K562 (cell line): Measurements from ENCODE around the gene NRG3. TPM values are rescaled to one million over a fixed set of nuclear protein-coding genes. Genes with fewer than 3 reads are reported as not detected.

Source experiments
- ATAC-seq: fragments of 200-7000 bp; cut with Tn5 transposase; 3 replicates; pipeline ENCODE4 v1.9.1; 2020; ENCODE audit warnings: moderate library complexity
- BruUV-seq: library from RNA; stranded (reverse); fragments of 400-500 nt; replicated peaks from 2 replicates; lab custom pipeline; 2021; lab: Mats Ljungman, UMichigan
- CTCF ChIA-PET: fragments of 300-600 bp; formaldehyde crosslinking; extraction: SDS; loops from one replicate; lab custom pipeline; 2021; ENCODE audit warnings: low intra/inter-chr PET ratio; lab: Yijun Ruan, JAX
- POLR2A ChIA-PET: fragments of 300-600, 350-650 bp; sonication (Branson Sonifier 250); formaldehyde crosslinking; extraction: SDS; loops from one replicate; lab custom pipeline; 2021; ENCODE audit warnings: antibody characterized with exemption, inconsistent platforms; lab: Yijun Ruan, JAX
- DNase-seq, 4 experiments: peaks; one replicate each; pipeline versions ENCODE4 v3.0.0 to v3.0.0-alpha.2; 2011 to 2018; ENCODE audit warnings: low spot score in 3 of 4, mixed read lengths in 3 of 4; ENCODE audit errors: extremely low read depth in 1 of 4
- FAIRE-seq: peaks from 2 replicates; lab custom pipeline; 2011; peaks lifted over from hg19 to GRCh38; lab: Jason Lieb, UNC
- H2AFZ ChIP-seq: 2 replicates; pipeline ENCODE4 v1.6.0; 2011; ENCODE audit warnings: low read depth, low read length, control low read depth, inconsistent platforms
- H3K27ac ChIP-seq: fragments of 200-600 bp; 3 replicates; pipeline ENCODE4 v1.8.0; 2011; ENCODE audit warnings: low read depth, mild to moderate bottlenecking, control low read depth, inconsistent platforms, low read length, moderate library complexity, mixed read lengths; ENCODE audit errors: extremely low read depth
- H3K27me3 ChIP-seq, 2 experiments: fragments of 300-600 bp in 1 of 2; 2 replicates in 1 of 2; 3 replicates in 1 of 2; pipeline versions ENCODE4 v1.6.0 to v1.8.0; 2011; ENCODE audit warnings: inconsistent platforms in 2 of 2, low read length in 2 of 2, mild to moderate bottlenecking in 1 of 2, mixed read lengths in 1 of 2, moderate library complexity in 1 of 2; ENCODE audit not compliant: control insufficient read depth in 2 of 2, insufficient read depth in 2 of 2
- H3K36me3 ChIP-seq: fragments of 300-600 bp; 3 replicates; pipeline ENCODE4 v1.8.0; 2011; ENCODE audit warnings: mild to moderate bottlenecking, low read length, inconsistent platforms; ENCODE audit not compliant: control insufficient read depth, insufficient read depth
- H3K4me1 ChIP-seq, 2 experiments: fragments of 200-600 bp in 1 of 2; replicated peaks in 1 of 2; 2 replicates in 1 of 2; 3 replicates in 1 of 2; pipeline versions ENCODE4 v1.5.1 to v1.8.0; 2011; ENCODE audit warnings: inconsistent platforms in 2 of 2, low read length in 2 of 2, mild to moderate bottlenecking in 1 of 2, mixed read lengths in 1 of 2, moderate library complexity in 1 of 2; ENCODE audit not compliant: control insufficient read depth in 2 of 2, insufficient read depth in 2 of 2
- H3K4me2 ChIP-seq: 2 replicates; pipeline ENCODE4 v1.6.1; 2011; ENCODE audit warnings: low read length, control low read depth, inconsistent platforms, mixed read lengths; ENCODE audit not compliant: insufficient read depth
- H3K4me3 ChIP-seq: fragments of 200-600 bp; sonication (generic), shearing (Covaris generic); 2 replicates; pipeline ENCODE4 v1.5.1; 2016; ENCODE audit warnings: control low read depth, inconsistent platforms
- H3K79me2 ChIP-seq: fragments of 200-600 bp; 3 replicates; pipeline ENCODE4 v1.8.0; 2011; ENCODE audit warnings: low read length, inconsistent platforms; ENCODE audit not compliant: control insufficient read depth, insufficient read depth
- H3K9ac ChIP-seq, 2 experiments: 2 replicates each; pipeline versions ENCODE4 v1.6.0 to v1.6.1; 2011; ENCODE audit warnings: low read depth in 2 of 2, low read length in 2 of 2, control low read depth in 1 of 2, inconsistent platforms in 1 of 2, mild to moderate bottlenecking in 1 of 2, mixed read lengths in 1 of 2; ENCODE audit not compliant: insufficient read depth in 1 of 2
- H3K9me1 ChIP-seq: one replicate; pipeline ENCODE4 v1.6.0; 2011; ENCODE audit warnings: inconsistent platforms, mild to moderate bottlenecking, low read length, moderate library complexity; ENCODE audit not compliant: control insufficient read depth, insufficient read depth
- H3K9me3 ChIP-seq: replicated peaks from 2 replicates; pipeline ENCODE4 v1.5.1; 2011; ENCODE audit warnings: low read depth, low read length, inconsistent platforms; ENCODE audit not compliant: control insufficient read depth, insufficient read depth
- H4K20me1 ChIP-seq: replicated peaks from 2 replicates; pipeline ENCODE4 v1.6.1; 2011; ENCODE audit warnings: low read length, inconsistent platforms, mixed read lengths; ENCODE audit not compliant: control insufficient read depth, insufficient read depth
- ETV5 ChIP-seq: sonication (generic); formaldehyde crosslinking; IDR thresholded peaks from 2 replicates; pipeline ENCODE4 v1.4.0; 2020; ENCODE audit warnings: low read depth, mild to moderate bottlenecking, missing genetic modification reagents
- MTA1 ChIP-seq: fragments of 450-650 bp; IDR thresholded peaks from 2 replicates; pipeline ENCODE4 v1.6.1; 2017; ENCODE audit warnings: borderline replicate concordance
- POLR2H ChIP-seq: IDR thresholded peaks from 2 replicates; pipeline ENCODE4 v1.6.1; 2016; ENCODE audit warnings: missing genetic modification characterization, low read depth, mild to moderate bottlenecking, control low read depth, missing compliant biosample characterization, moderate library complexity
- SAFB ChIP-seq: fragments of 200-400 bp; formaldehyde crosslinking; IDR thresholded peaks from 2 replicates; pipeline ENCODE4 v1.6.1; 2017; ENCODE audit warnings: low read depth, low read length, borderline replicate concordance
- TBL1XR1 ChIP-seq, 2 experiments: IDR thresholded peaks; 2 replicates each; pipeline ENCODE4 v1.6.1; 2012; ENCODE audit warnings: improper control_type of control experiment in 2 of 2, low read length in 2 of 2, mild to moderate bottlenecking in 1 of 2
- XRCC5 ChIP-seq: fragments of 200-400 bp; formaldehyde crosslinking; IDR thresholded peaks from 2 replicates; pipeline ENCODE4 v1.6.1; 2017; ENCODE audit warnings: low read depth, mild to moderate bottlenecking, low read length
- ZFP36 ChIP-seq: fragments of 150-350 bp; IDR thresholded peaks from 2 replicates; pipeline ENCODE4 v1.6.1; 2018; ENCODE audit warnings: low read length, low read depth; ENCODE audit not compliant: partially characterized antibody
- ZNF23 ChIP-seq: fragments of 250-450 bp; sonication (Bioruptor Pico); IDR thresholded peaks from 2 replicates; pipeline ENCODE4 v1.4.0; 2020; ENCODE audit warnings: mild to moderate bottlenecking
- WGBS: fragments of 100-300 bp; shearing (Covaris generic); methylation state at CpG from one replicate; pipeline ENCODE4 v1.1.6; 2016; ENCODE audit warnings: low coverage, mixed read lengths; ENCODE audit not compliant: insufficient coverage; ENCODE audit errors: missing lambda C conversion rate; 5-methylcytosine and 5-hydroxymethylcytosine counted together
- in situ Hi-C: fragments of 300-500 bp; cut with MboI; formaldehyde crosslinking; loops from 4 replicates; pipeline ENCODE4 v1.15.0; 2018; ENCODE audit warnings: inconsistent platforms, mixed read lengths
- intact Hi-C: fragments of 100-400 bp; cut with micrococcal nuclease; formaldehyde crosslinking; loops from 2 replicates; pipeline ENCODE4 v1.14.2; 2022
- polyA plus RNA-seq, 8 experiments: library from polyadenylated mRNA; depleted of rRNA in 4 of 8; stranded (reverse) in 5 of 8; unstranded in 3 of 8; fragments of >200 nt; fragmentation: Nextera tagmentation in 2 of 8; fragmentation: Illumina TruSeq in 1 of 8; extraction: Ambion mirVana in 2 of 8; extraction: Trizol in 1 of 8; gene quantifications; 2 replicates each; pipeline versions ENCODE4 v1.2.1 to v1.2.3, GENCODE V29; 2011 to 2014; ENCODE audit warnings: inconsistent platforms in 1 of 8, missing spikeins in 1 of 8
- total RNA-seq, 7 experiments: library from RNA; depleted of rRNA in 6 of 7; stranded (reverse); fragments of >200 nt in 6 of 7; fragmentation: Illumina TruSeq in 2 of 7; extraction: Trizol in 2 of 7; gene quantifications; 2 replicates each; pipeline versions ENCODE4 v1.2.1 to v1.2.3, GENCODE V29; 2011 to 2021; ENCODE audit warnings: low replicate concordance in 1 of 7
- TF ChIP-seq, protein P1 (sequence below): fragments of 450-650 bp; formaldehyde crosslinking; IDR thresholded peaks from 2 replicates; pipeline ENCODE4 v1.4.0; 2020; ENCODE audit warnings: mild to moderate bottlenecking, mixed read lengths
- TF ChIP-seq, protein P2 (sequence below): fragments of 450-650 bp; IDR thresholded peaks from 2 replicates; pipeline ENCODE4 v1.6.1; 2016
- TF ChIP-seq, protein P3 (sequence below), 3 experiments: fragments of 200-800 bp in 1 of 3; fragments of 250-450 bp in 1 of 3; fragments of 450-650 bp in 1 of 3; sonication (Bioruptor Pico) in 1 of 3; sonication (Bioruptor generic) in 1 of 3; formaldehyde crosslinking in 1 of 3; IDR thresholded peaks; 2 replicates each; pipeline versions ENCODE4 v1.6.1 to v1.8.0; 2016 to 2022; ENCODE audit warnings: mild to moderate bottlenecking in 2 of 3, missing genetic modification characterization in 2 of 3, missing compliant biosample characterization in 1 of 3, moderate library complexity in 1 of 3
- TF ChIP-seq, protein P4 (sequence below): sonication (generic); formaldehyde crosslinking; IDR thresholded peaks from 2 replicates; pipeline ENCODE4 v1.8.1; 2023; ENCODE audit warnings: mild to moderate bottlenecking, missing genetic modification reagents
- TF ChIP-seq, protein P5 (sequence below): fragments of 450-650 bp; formaldehyde crosslinking; conservative IDR thresholded peaks from 2 replicates; pipeline ENCODE4 v1.4.0; 2022; ENCODE audit warnings: mild to moderate bottlenecking, missing genetic modification characterization

NRG3 gene
- total and polyA plus RNA-seq, 9 of the 15 experiments (the other 6 are each of a cell fraction or from before 2014, with no cell fraction given): not detected

DNA sequence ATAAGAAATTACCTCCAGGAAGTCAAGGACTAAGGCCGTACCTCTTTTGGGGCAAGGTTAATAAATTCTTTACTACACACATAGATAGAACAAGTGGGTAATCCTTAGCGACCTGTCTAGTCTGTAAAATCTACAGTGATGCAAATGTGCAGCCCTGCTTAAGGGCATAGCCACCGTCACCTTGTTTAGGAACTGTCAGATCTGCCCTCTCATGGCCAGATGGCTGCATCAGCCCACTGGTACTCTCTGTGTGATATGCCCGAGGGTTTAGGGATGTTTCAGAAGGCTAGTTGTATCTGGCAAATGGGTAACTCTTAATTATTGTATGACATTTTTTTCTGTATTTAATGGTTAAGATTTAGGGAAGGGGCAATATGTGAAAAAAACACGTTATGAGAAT, 74.3 kb downstream of the NRG3 start:
- DNase-seq (no peak), ATAC-seq (no peak), FAIRE-seq (no peak)
- Histone ChIP-seq H3K9me1 (no peaks in the 10 kb centered on the region), H3K4me1 (no peaks in the 10 kb centered on the region), H3K4me3 (no peak overlapping the region), H3K9me3 (no peaks in the 10 kb centered on the region), H3K79me2 (no peaks in the 10 kb centered on the region), H3K9ac (no peak overlapping the region), H3K36me3 (no peaks in the 10 kb centered on the region), H3K27ac (no peak overlapping the region), H2AFZ (no peak overlapping the region), H3K4me2 (no peak overlapping the region), H4K20me1 (no peaks in the 10 kb centered on the region), H3K27me3 (no peaks in the 10 kb centered on the region)
- intact Hi-C loops: no loop called here
- in situ Hi-C loops: no loop called here
- no TSS peak for BruUV-seq
- TF ChIP-seq, protein P1, sequence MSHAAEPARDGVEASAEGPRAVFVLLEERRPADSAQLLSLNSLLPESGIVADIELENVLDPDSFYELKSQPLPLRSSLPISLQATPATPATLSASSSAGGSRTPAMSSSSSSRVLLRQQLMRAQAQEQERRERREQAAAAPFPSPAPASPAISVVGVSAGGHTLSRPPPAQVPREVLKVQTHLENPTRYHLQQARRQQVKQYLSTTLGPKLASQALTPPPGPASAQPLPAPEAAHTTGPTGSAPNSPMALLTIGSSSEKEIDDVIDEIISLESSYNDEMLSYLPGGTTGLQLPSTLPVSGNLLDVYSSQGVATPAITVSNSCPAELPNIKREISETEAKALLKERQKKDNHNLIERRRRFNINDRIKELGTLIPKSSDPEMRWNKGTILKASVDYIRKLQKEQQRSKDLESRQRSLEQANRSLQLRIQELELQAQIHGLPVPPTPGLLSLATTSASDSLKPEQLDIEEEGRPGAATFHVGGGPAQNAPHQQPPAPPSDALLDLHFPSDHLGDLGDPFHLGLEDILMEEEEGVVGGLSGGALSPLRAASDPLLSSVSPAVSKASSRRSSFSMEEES (CRISPR knock-in tag): no peak
- TF ChIP-seq SAFB (no peak), ZNF23 (CRISPR knock-in tag) (no peak), ZFP36 (no peak), POLR2H (no peak), XRCC5 (no peak), ETV5 (CRISPR knock-in tag) (no peak), TBL1XR1 (IDR thresholded peaks at IDR 0.05; ENCODE audit: low read length in 2 of 2) (no peak), MTA1 (no peak)
- TF ChIP-seq, protein P2, sequence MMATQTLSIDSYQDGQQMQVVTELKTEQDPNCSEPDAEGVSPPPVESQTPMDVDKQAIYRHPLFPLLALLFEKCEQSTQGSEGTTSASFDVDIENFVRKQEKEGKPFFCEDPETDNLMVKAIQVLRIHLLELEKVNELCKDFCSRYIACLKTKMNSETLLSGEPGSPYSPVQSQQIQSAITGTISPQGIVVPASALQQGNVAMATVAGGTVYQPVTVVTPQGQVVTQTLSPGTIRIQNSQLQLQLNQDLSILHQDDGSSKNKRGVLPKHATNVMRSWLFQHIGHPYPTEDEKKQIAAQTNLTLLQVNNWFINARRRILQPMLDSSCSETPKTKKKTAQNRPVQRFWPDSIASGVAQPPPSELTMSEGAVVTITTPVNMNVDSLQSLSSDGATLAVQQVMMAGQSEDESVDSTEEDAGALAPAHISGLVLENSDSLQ: no peak
- TF ChIP-seq, protein P3, sequence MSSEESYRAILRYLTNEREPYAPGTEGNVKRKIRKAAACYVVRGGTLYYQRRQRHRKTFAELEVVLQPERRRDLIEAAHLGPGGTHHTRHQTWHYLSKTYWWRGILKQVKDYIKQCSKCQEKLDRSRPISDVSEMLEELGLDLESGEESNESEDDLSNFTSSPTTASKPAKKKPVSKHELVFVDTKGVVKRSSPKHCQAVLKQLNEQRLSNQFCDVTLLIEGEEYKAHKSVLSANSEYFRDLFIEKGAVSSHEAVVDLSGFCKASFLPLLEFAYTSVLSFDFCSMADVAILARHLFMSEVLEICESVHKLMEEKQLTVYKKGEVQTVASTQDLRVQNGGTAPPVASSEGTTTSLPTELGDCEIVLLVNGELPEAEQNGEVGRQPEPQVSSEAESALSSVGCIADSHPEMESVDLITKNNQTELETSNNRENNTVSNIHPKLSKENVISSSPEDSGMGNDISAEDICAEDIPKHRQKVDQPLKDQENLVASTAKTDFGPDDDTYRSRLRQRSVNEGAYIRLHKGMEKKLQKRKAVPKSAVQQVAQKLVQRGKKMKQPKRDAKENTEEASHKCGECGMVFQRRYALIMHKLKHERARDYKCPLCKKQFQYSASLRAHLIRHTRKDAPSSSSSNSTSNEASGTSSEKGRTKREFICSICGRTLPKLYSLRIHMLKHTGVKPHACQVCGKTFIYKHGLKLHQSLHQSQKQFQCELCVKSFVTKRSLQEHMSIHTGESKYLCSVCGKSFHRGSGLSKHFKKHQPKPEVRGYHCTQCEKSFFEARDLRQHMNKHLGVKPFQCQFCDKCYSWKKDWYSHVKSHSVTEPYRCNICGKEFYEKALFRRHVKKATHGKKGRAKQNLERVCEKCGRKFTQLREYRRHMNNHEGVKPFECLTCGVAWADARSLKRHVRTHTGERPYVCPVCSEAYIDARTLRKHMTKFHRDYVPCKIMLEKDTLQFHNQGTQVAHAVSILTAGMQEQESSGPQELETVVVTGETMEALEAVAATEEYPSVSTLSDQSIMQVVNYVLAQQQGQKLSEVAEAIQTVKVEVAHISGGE (CRISPR knock-in tag; IDR thresholded peaks at IDR 0.05): no peak
- TF ChIP-seq, protein P4, sequence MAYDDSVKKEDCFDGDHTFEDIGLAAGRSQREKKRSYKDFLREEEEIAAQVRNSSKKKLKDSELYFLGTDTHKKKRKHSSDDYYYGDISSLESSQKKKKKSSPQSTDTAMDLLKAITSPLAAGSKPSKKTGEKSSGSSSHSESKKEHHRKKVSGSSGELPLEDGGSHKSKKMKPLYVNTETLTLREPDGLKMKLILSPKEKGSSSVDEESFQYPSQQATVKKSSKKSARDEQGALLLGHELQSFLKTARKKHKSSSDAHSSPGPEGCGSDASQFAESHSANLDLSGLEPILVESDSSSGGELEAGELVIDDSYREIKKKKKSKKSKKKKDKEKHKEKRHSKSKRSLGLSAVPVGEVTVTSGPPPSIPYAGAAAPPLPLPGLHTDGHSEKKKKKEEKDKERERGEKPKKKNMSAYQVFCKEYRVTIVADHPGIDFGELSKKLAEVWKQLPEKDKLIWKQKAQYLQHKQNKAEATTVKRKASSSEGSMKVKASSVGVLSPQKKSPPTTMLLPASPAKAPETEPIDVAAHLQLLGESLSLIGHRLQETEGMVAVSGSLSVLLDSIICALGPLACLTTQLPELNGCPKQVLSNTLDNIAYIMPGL (CRISPR knock-in tag): no peak
- TF ChIP-seq, protein P5, sequence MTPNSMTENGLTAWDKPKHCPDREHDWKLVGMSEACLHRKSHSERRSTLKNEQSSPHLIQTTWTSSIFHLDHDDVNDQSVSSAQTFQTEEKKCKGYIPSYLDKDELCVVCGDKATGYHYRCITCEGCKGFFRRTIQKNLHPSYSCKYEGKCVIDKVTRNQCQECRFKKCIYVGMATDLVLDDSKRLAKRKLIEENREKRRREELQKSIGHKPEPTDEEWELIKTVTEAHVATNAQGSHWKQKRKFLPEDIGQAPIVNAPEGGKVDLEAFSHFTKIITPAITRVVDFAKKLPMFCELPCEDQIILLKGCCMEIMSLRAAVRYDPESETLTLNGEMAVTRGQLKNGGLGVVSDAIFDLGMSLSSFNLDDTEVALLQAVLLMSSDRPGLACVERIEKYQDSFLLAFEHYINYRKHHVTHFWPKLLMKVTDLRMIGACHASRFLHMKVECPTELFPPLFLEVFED (CRISPR knock-in tag): no peak
- WGBS: 0% methylated on average over 5 of the region's 5 CpGs
- ChIA-PET CTCF (no interaction called here), POLR2A (no interaction called here)
